NCI-H524 (cell line): ENCODE measurements around the gene KRTAP27-1.
A peak's percentile ranks its signal among the peaks of the same experiment; 100 is the strongest.

Experiments
- DNase-seq, 2 experiments: peaks; one replicate each; lab custom pipeline; 2025; lab: John Stamatoyannopoulos, UW

The KRTAP27-1 gene

DNA sequence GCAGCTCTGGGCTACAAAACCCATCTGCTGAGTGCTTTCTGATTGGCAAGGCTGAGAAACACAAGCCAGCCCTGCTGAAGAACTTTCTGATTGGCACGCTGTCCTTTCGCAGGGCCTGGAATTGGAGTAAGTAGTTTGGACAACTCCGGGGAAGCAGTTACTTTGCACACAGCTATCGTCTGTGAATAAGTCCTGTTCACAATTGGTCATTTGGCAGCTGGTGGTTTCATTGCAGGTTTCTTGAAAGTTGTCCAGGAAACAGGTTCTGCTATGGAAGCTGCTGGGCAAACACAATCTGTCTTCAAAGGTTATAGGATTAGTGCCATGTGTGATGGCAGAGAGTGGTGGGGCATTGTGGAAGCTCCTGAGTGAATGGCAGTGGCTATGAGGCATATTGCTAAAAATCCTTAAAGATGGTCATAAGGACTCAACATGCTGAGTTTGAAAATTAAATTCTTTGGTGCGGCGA, at the start of gene KRTAP27-1:
Gene KRTAP27-1 (minus strand): TSS at position 419 of the 469 bp plus-strand sequence. CDS start 26 bp downstream, at position 393.
- DNase-seq: peak in 1 of 2 experiments; percentile 13

GRCh38 chr21:30382201-30382600, 44.7 kb upstream of the KRTAP27-1 start:
- no peak for DNase-seq

- no peak for DNase-seq
These were observed 34.8 kb upstream of the KRTAP27-1 start, which contains the start of gene KRTAP13-2 for GRCh38 chr21:30372139-30372770. Gene KRTAP13-2, minus strand, starts transcription at chr21:30372271. Its CDS starts 58 bp downstream, at chr21:30372213.

DNA sequence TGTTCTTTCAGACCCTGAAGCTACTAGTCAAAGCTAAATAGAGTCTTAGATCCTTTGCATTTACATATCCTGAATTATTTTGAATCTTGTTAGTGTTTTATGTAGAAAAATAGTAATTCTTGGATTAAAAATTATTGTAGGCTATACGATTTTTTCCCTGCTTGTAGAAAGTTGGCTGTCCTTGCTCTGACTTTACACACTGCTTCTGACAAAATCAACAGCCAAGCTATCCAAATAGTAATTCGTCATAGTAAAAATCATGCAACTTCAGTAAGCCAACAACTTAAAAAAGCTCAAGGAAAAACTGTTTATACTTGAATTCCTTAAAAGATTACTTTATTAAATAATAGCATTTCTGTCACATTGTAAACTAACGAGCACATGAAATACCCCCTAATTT, 18.4 kb upstream of the KRTAP27-1 start:
- no peak for DNase-seq

GRCh38 chr21:30354308-30355005, 17.0 kb upstream of the KRTAP27-1 start:
- no peak for DNase-seq

GRCh38 chr21:30351534-30351933, 14.0 kb upstream of the KRTAP27-1 start:
- DNase-seq: no peak

DNA sequence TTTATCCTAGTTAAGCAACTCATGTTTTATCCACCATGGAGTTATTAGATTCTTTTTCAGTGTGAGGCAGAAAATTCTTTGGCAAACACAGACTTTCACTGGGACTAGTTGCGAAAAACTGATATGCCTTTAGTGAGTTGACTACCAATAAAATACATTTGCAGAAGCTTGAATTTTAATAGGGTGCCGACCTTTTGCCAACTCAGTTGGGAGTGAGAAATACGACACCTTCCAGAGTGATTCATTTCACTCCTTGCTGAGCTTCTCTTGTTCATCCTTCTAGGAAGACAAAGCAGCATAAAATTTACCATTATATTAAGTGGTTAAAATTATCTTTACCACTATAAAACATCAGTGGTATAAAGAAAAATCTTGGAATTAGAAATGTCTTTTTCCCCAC, 12.1 kb upstream of the KRTAP27-1 start:
- no peak for DNase-seq

- DNase-seq: no peak
These were observed 11.0 kb upstream of the KRTAP27-1 start, which contains the start of gene KRTAP23-1 for GRCh38 chr21:30348506-30348905. Gene KRTAP23-1, minus strand, starts transcription at chr21:30348606. Its CDS starts 0 bp downstream, at chr21:30348606.

GRCh38 chr21:30345014-30345413, 7.5 kb upstream of the KRTAP27-1 start:
- no peak for DNase-seq

GRCh38 chr21:30340714-30341573, 3.5 kb upstream of the KRTAP27-1 start:
- peak in 1 of 2 experiments; percentile 71 for DNase-seq

DNA sequence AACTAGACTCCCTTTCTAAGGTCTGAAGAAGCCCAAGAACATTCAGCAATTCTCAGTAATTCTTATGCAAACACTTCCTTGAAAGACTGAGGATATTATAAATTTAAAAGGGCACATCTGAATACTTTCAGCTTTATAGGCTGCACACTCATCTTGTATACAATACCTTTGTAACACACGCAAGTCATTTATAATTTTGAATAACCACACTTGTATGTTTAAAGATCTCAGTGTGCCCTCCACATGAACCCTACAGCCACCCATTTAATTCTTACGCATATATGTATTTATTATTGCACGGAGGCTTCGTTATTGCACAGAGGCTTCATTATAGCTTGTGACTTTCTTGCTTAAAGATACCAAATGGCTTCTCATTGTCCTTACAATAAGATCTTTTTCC, 1.2 kb upstream of the KRTAP27-1 start:
- DNase-seq: no peak

GRCh38 chr21:30337772-30338171, 278 bp upstream of the KRTAP27-1 start:
- no peak for DNase-seq

- no peak for DNase-seq
These were observed 898 bp downstream of the KRTAP27-1 start for GRCh38 chr21:30336596-30336995.

- no peak for DNase-seq
These were observed 3.8 kb downstream of the KRTAP27-1 start for GRCh38 chr21:30333736-30334135.

DNA sequence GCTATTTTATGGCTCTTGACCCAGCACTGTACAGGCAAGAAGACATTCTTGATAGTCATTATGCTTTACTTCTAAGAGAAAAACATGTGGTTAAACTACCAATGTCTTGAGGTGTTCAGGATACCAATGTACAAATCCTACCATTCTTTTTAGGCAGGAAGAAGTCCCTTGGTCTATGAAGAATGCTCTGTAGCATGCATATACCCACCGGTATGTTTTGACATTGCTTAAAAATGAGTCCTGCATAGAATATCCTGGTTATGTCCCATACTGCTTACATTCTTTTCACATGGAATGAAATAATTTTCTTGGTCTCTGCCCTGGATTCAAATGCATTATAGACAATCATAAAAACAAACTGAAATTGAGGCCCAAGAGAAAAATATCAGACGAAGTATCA, 4.8 kb downstream of the KRTAP27-1 start:
- no peak for DNase-seq

DNA sequence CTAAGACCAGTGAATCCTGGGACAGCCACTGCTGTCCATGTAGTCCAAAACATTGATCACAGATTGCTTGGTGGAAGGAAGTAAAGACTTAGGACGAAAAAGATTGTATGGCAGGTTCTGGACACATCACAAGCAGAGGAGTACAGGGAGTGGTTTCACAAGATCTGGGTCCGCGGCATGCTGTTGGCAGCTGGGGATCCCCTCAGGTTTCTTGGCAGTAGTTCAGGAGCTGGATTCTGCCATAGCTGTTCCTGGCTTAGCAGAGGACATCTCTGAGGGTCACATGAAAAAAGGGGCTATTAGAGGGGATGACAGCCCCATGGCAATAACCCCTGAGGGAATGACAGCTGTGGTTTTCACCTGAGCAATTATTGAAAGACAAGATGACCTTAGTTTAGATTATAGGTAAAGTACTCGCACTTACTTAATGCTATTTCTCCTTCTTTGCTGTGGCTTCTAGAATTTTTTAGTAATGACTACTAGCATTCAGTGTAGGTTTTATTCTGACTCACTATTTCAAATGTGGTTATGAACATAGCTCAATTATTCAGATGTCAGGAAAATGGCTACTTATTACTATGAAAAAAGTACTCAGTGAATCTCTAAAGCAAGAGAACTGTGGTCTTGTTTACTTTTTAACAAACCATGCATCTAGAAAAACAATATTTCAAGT, 8.2 kb downstream of the KRTAP27-1 start:
- no peak for DNase-seq

GRCh38 chr21:30326390-30326789, 11.1 kb downstream of the KRTAP27-1 start:
- DNase-seq: no peak

DNA sequence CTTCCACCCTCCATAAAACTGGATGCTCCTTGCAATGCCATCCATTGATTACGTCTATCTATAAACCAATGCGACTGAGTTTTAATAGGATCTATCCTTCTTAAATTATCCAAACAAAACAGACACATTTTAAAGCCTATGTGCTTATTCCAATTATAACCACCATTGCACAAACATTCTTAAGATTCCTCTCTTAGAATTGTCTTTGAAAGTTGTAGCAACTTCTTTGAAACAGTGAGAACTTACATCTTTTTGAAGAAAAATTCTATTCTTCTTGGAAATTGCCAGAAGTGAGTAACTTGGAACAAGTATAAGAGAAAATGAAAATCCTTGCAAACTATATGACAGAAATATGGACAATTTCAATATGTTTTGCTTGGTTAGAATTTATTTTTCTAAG, 17.3 kb downstream of the KRTAP27-1 start, which contains the start of gene KRTAP26-1:
Gene KRTAP26-1 (minus strand): TSS at position 101 of the 400 bp plus-strand sequence. CDS start 280 bp downstream, outside the sequence.
- DNase-seq: no peak

GRCh38 chr21:30315701-30316100, 21.8 kb downstream of the KRTAP27-1 start:
- no peak for DNase-seq

DNA sequence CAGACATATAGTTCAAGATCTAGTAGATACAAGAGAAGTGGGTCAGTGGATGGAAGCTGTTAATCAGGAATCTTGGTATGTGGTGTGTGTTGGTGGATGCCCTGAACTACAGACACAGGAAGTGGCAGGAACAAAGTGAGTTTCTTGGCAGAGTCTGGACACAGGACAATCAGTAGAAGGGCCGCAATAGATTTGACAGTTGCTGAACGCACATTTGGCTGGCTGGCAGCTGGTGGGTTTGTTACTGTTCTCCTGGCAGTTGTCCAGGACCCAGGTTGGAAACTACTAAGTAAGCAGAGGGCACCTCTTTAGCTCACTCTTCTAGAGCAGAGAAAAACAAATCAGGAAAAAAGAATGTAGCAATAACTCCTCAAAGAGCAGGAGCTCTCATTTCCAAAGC, 30.6 kb downstream of the KRTAP27-1 start:
- peak; percentile 62 to 79 for DNase-seq

DNA sequence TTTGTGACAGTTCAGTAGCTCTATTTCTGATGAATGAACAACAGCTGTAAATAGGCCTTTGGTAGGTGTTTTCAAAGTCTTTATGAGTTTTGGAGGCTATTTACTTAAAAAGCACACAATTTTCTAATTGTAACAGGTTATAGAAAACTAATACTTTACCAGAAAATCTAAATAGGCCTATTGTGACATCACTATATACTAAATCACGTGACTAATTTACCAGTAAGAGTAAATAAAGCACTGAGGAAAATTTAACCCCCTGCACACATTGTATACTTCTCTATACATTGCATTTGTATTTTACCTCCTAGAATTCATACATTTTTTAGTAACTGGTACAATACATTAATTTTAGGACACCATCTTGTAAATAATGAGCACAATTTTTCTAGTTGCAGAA, 32.4 kb downstream of the KRTAP27-1 start:
- DNase-seq: no peak

GRCh38 chr21:30289215-30289614, 48.3 kb downstream of the KRTAP27-1 start, which contains the start of gene KRTAP25-1:
Gene KRTAP25-1, minus strand, starts transcription at chr21:30289514. Its CDS starts 24 bp downstream, at chr21:30289490.
- no peak for DNase-seq
